ENCODE results near the gene OMD. TPM values are rescaled to one million over a fixed set of nuclear protein-coding genes. Genes with fewer than 3 reads are reported as not detected.

Gene OMD
- total RNA-seq, 3 donors from 2014 or later (not counting 1 experiment from before 2014, with no cell fraction given) = not detected

- ATAC-seq = no peak
- intact Hi-C loops (cut with micrococcal nuclease) = no loop called here
- H3K4me1 ChIP-seq (ENCODE audit: control insufficient read depth, insufficient read depth, low read length) = peaks cover 9% of the 10 kb centered on the region
- Mint-ChIP-seq H3K4me1 (peaks cover 18 to 19% of the 10 kb centered on the region in 2 donors), H3K9me3 (no peaks in the 10 kb centered on the region), H3K27ac (peak overlapping the region; percentile 86 to 89), H3K4me3 (peak overlapping the region; percentile 80), H3K27me3 (ENCODE audit: low read depth in 2 of 2) (no peaks in the 10 kb centered on the region), H3K36me3 (no peaks in the 10 kb centered on the region)
- no peaks in the 10 kb centered on the region for H3K36me3 ChIP-seq (ENCODE audit: control insufficient read depth, insufficient read depth, low read length)
- H3K4me3 ChIP-seq (ENCODE audit: low read length) = no peak overlapping the region
- TF ChIP-seq CTCF (IDR thresholded peaks at IDR 0.05) = no peak
- DNase-seq = no peak
- 90% methylated on average over 4 of the region's 4 CpGs for WGBS (ENCODE audit: insufficient coverage)
- no peaks in the 10 kb centered on the region for H3K27me3 ChIP-seq (ENCODE audit: control insufficient read depth, insufficient read depth, low read length)
- H3K9me3 ChIP-seq (ENCODE audit: control insufficient read depth, insufficient read depth, low read length) = no peaks in the 10 kb centered on the region
- no peak overlapping the region for H3K27ac ChIP-seq (ENCODE audit: low read length)
Observed at GRCh38 chr9:92405818-92406217, 18.5 kb downstream of the OMD start.

- Mint-ChIP-seq H3K36me3 (no peaks in the 10 kb centered on the region), H3K27me3 (ENCODE audit: low read depth in 2 of 2) (no peaks in the 10 kb centered on the region), H3K27ac (no peak within 1 kb of the TSS), H3K4me1 (peaks cover 18 to 19% of the 10 kb centered on the region in 2 donors), H3K9me3 (no peaks in the 10 kb centered on the region), H3K4me3 (no peak within 1 kb of the TSS)
- Histone ChIP-seq H3K4me3 (ENCODE audit: low read length) (no peak within 1 kb of the TSS), H3K9me3 (ENCODE audit: control insufficient read depth, insufficient read depth, low read length) (no peaks in the 10 kb centered on the region), H3K27ac (ENCODE audit: low read length) (no peak within 1 kb of the TSS), H3K4me1 (ENCODE audit: control insufficient read depth, insufficient read depth, low read length) (peaks cover 9% of the 10 kb centered on the region), H3K36me3 (ENCODE audit: control insufficient read depth, insufficient read depth, low read length) (no peaks in the 10 kb centered on the region), H3K27me3 (ENCODE audit: control insufficient read depth, insufficient read depth, low read length) (no peaks in the 10 kb centered on the region)
- intact Hi-C loops (cut with micrococcal nuclease) = no loop called here
- 100% methylated on average over 2 of the region's 5 CpGs for WGBS (ENCODE audit: insufficient coverage)
- no peak for ATAC-seq
- no peak for TF ChIP-seq CTCF (IDR thresholded peaks at IDR 0.05)
- peak in 1 of 2 donors; percentile 11 for DNase-seq
Observed at GRCh38 chr9:92404042-92404836, 20.0 kb downstream of the OMD start, which contains the start of gene OGN. Gene OGN (minus strand): TSS chr9:92404578. CDS start chr9:92403407, 1,171 bp downstream.

GRCh38 chr9:92402826-92403745, 21.2 kb downstream of the OMD start:
- Histone ChIP-seq H3K27ac (ENCODE audit: low read length) (no peak overlapping the region), H3K9me3 (ENCODE audit: control insufficient read depth, insufficient read depth, low read length) (no peaks in the 10 kb centered on the region), H3K4me1 (ENCODE audit: control insufficient read depth, insufficient read depth, low read length) (peaks cover 9% of the 10 kb centered on the region), H3K4me3 (ENCODE audit: low read length) (no peak overlapping the region), H3K36me3 (ENCODE audit: control insufficient read depth, insufficient read depth, low read length) (no peaks in the 10 kb centered on the region), H3K27me3 (ENCODE audit: control insufficient read depth, insufficient read depth, low read length) (no peaks in the 10 kb centered on the region)
- peaks cover 18 to 19% of the 10 kb centered on the region in 2 donors for H3K4me1 Mint-ChIP-seq
- WGBS (ENCODE audit: insufficient coverage) = 96% methylated on average over 3 of the region's 5 CpGs
- no peaks in the 10 kb centered on the region for H3K27me3 Mint-ChIP-seq (ENCODE audit: low read depth in 2 of 2)
- intact Hi-C loops (cut with micrococcal nuclease) = no loop called here
- H3K4me3 Mint-ChIP-seq = no peak overlapping the region
- no peak for ATAC-seq
- no peaks in the 10 kb centered on the region for H3K36me3 Mint-ChIP-seq
- no peak for DNase-seq
- H3K27ac Mint-ChIP-seq = no peak overlapping the region
- TF ChIP-seq CTCF (IDR thresholded peaks at IDR 0.05) = no peak
- H3K9me3 Mint-ChIP-seq = no peaks in the 10 kb centered on the region
